GOT3 (cell line): ENCODE measurements around the gene NAA16.
"Not testable (repeated sequence)": the region's sequence is repeated elsewhere in the genome, so short reads cannot be mapped to it uniquely, and the experiment has no call there.

Experiments
- DNase-seq: peaks from one replicate; lab custom pipeline; 2025; ENCODE audit warnings: mixed read lengths; lab: John Stamatoyannopoulos, UW

The NAA16 gene

DNA sequence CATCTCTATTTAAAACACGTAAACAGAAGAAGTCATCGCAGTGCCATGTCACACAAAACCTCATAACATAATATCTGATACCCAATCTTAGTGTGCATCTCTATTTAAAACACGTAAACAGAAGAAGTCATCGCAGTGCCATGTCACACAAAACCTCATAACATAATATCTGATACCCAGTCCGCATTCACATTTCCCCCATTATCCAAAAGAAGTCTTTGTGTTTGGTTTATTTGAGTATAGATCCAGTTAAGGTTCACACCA lies 45.2 kb downstream of the NAA16 start:
- DNase-seq = not testable (repeated sequence)

DNA sequence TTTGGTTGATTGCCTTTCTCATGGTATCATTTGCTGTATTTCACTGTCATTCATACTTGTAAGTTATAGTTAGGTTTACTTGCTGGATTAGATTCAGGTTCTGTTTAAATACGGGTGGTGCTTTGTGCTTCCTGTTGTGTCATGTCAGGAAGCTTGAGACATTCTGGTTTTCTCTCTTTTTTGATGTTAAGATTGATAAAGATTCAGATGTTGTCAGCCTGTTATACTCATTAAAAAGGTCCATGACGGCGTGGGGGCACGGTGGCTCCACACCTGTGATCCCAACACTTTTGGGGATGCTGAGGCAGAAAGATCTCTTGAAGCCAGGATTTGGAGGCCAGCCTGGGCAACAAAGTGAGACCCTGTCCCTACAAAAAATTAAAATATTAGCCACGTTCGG lies 45.7 kb downstream of the NAA16 start:
- DNase-seq = no peak

DNA sequence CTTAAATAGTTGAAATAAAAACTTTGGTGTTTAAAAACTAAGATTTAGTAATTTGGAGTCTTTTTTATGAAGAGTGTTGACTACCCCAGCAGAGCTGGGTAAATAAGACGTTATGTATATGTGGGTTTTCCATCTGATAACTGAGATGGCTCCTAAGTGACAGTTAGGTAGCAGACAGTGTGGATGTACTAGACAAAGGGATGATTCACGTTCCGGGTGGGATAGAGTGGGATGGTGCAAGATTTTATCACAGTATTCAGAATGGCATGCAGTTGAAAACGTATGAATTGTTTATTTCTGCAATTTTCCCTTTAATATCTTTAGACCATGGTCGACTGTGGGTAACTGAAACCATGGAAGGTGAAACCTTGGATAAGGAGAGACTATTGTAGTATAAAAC lies 50.4 kb downstream of the NAA16 start:
- no peak for DNase-seq

DNA sequence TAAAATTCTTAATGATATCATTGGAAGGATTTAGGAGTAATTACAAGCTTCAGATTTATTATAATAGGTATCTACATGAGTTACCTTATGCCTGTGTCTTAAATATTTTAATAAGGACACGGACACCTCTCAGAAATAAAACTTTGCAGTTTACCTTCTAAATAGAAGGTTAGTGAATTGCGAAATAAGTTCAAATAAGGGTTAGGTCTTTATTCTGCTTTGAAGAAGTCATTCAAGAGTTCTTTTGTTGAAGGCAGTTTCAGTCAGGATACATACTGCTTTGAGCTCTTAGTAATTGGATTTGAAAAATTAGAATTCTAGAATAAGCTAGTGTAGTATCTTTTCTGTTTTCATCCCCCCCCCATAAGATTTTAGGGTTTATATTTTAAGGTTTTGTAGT lies 53.0 kb downstream of the NAA16 start:
- DNase-seq = no peak

DNA sequence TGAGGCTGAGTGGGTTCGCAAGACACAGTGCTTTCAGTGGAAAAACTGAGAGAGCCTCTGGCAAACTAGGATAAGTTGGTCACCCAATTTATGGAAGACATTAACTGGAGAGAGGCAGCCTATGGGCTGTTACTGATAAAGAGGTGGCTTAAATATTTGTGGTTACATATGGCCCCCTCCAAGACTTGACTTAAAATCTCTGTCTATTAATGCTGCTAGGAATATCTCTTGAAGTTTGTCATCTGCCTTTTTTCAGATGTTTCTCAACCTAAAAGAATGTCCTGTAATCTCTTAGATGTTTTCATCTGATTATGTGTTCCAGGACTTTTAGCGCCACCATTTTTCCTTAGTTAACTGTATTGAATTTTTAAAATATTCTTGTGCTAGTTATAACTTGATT lies 54.6 kb downstream of the NAA16 start:
- DNase-seq = no peak

DNA sequence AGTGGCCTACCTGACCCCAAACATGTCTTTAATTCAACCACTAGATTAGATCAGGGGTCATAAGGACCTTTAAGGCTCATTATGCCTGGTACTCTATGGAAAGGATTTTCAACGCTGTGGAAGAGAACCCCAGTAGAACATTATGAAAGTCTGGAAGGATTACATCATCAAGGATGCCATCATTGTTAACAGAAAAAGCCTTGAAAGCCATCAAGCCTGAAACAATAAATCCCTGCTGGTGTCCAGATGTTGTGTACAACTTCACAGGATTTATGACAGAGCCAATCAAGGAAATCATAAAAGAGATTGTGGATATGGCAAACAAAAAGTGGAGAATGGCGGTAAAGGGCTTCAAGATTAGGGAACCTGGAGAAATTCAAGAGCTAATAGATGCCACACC lies 59.7 kb downstream of the NAA16 start:
- DNase-seq = no peak

DNA sequence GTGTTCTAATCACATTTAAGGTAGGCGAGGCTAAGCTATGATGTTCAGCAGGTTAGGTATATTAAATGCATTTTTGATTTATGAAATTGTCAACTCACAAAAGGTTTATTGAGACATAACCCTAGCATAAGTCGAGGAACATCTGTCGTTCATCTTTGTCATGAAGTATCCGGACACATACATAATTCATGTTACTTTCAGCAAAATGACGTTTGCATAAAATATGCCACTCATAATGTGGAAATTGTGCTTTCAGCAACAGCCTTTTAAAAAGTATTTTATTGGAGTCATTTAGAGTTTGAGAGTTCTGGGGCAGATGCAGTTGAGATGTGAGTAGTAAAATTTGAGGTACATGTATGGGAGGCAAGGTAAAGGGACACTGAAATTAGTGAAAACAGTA lies 66.4 kb downstream of the NAA16 start:
- DNase-seq = no peak

DNA sequence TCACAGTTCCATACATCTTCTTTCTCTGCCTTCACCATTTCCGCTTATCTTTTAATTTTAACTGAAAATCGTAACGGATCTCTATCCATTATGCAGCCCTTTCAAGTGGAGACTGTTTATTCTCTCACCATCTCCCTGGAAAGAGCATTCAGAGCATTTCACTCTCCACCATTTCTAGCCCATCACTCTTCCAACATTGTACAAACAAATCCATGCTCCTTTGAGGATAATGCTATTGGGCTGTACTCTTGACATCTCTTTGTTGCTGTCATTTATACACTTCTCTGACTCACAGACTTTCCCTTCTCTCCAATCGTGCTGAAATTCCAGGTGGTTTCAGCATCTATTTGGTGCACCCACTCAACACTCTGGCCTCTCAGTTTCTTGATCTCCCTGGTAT lies 71.4 kb downstream of the NAA16 start:
- DNase-seq = no peak

DNA sequence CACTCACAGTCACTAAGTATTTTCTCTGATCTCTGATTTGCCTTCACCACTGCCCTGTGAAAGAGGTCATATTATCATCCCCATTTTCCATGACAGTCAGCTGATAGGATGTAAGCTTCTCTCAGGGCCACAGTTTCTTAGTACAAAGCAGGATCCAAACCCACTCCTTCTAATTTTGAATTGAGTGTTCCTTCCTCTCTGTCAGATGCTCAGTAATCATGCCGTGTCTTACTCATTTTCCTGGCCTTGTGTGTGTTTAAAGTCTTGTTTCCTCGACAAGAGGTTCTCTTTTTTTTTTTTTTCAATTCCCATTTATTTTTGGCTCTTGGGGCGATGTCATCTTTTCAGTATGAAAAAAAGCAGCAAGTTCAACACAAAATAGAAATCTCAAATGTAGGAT lies 72.3 kb downstream of the NAA16 start:
- DNase-seq = no peak

DNA sequence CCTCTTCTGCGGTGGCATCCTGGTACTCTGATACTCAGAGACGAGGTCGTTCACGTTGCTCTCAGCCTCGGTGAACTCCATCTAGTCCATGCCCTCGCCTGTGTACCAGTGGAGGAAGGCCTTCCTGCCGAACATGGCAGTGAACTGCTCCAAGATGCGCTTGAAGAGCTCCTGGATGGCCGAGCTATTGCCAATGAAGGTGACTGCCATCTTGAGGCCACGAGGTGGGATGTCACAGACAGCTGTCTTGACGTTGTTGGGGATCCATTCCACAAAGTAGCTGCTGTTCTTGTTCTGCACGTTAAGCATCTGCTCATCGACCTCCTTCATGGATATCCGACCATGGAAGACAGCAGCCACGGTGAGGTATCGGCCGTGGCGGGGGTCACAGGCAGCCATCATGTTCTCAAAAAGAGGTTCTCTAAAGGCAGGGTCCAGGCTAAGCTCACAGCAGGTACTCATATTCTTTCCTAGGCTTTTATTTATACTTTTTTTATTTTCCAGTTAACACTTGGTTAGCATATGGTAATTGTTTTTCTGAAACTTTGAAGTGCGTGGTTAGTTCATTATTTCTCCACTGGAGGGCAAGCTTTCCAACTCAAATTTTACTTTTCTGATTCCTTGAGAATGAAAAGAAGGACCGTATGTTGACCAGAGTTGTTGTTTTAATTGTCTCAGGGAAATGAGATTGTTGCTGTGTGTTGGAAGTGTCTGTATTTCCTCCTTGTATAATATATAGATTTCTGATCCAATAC lies 73.9 kb downstream of the NAA16 start:
- DNase-seq = no peak

DNA sequence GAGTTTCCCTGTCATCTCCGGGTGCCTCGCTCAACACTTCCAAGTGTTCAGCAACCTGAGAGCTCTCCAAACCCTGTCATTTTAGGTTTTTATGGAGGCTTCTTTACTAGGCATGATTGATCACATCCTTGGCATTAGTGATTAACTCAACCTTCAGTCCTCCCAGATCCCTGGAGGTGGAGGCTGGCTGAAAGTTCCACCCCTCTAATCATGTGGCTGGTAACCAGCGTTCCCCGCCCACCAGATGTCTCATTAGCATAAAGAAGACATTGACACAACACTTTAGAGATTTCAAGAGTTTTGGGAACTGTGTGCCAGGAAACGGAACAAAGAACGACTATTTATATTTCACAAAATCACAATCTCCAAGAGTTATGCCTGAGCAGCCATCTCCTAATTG lies 75.1 kb downstream of the NAA16 start:
- no peak for DNase-seq

DNA sequence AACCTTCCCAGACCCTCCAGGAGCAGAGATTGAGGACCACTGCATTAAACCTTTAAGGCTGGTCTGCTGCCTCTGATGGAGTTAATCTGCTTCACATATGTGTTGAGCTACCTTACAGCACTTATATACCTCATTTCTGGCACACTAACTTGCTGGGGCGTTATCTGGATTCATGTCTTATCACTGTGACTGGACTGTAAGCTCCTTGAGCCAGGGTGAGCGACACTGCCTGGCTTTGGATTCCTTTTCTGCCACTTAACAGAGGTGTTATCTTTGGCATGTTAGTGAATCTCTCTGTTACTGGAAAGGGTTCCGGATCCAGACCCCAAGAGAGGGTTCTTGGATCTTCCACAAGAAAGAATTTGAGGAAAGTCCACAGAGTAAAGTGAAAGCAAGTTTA lies 76.5 kb downstream of the NAA16 start:
- no peak for DNase-seq

DNA sequence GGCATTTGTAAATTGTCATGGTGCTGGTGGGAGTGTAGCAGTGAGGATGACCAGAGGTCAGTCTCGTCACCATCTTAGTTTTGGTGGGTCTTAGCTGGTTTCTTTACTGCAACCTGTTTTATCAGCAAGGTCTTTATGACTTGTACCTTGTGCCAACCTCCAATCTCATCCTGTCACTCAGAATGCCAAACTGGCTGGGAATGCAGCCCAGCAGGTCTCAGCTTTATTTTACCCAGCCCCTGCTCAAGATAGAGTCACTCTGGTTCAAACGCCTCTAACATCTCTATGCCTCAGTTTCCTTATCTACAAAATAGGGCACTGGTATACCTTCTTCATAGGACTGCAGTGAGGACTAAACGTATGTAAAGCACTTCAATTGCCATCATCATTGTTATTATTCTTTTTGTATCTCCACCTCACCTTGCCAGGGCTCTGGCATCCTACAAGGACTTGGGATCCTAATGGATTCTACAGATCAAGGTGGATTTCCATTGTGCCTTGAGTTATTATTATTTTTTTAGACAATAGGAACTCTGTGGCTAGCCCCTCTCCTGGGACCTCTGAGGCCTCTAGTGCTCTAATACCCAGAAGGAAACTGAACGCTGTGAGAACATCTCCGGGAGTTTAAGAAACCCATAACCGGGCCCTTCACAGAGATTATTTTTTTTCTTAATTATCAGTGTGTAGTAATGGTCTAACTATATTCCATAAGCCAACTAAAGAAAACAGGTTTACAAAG lies 77.2 kb downstream of the NAA16 start:
- no peak for DNase-seq

DNA sequence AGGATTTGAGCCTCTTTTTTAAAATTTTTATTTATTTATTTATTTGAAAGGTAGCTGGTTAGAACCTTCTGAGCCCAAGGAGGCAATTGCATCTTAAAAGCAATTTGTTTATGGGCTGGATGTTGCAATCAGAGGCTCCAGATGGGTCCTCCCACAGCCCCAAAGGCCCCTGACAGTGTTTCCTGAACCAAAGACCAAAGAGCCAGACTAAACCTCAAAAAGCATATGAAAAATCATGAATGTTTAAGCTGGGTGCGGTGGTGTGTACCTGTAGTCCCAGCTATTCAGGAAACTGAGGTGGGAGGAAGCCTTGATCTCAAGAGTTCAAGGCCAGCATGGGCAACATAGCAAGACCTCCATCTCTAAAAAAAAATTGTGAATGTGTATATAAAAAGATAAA lies 78.5 kb downstream of the NAA16 start:
- no peak for DNase-seq

DNA sequence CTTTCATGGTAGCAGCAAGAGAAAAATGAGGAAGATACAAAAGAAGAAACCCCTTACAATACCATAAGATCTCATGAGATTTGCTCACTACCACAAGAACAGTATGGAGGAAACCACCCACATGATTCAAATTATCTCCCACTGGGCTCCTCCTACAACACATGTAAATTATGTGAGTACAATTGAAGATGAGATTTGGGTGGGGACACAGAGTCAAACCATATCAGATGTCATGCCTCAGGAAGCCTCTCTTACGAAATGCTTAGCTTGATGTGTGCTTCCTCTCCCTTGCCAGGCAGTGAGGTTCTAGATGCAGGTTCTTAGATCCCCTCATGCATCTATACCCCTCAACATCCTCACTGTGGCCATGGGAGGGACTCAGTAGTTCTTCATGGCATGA lies 83.1 kb downstream of the NAA16 start:
- DNase-seq = no peak

DNA sequence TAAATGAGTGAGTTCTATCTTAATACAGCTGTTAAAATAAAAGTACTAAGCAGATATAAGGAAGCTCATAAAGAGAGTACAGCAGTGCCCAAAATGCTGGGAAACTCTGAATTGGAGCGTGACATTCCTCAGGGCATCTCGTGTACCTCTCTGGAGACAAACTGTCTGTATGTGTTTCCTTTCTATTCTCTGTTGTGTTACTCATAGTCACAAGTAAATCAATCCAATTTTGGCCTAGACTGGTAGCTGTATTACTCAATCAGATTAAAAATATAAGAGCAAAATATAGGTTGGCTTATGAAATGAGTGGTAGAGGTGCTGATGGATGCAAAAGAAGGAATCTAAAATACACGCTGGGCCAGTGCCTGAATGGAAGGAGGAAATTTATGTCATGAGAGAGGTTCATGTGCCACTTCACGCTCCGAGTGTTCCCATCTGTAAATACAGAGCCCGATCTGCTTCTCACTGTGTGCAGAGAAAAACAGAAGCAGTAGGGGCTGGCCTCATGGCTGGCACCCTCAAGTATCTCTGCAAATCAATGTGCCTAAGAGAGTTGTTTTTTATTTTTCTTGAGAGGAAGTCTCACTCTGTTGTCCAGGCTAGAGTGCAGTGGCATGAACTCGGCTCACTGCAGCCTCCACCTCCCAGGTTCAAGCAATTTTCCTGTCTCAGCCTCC lies 87.6 kb downstream of the NAA16 start:
- no peak for DNase-seq

DNA sequence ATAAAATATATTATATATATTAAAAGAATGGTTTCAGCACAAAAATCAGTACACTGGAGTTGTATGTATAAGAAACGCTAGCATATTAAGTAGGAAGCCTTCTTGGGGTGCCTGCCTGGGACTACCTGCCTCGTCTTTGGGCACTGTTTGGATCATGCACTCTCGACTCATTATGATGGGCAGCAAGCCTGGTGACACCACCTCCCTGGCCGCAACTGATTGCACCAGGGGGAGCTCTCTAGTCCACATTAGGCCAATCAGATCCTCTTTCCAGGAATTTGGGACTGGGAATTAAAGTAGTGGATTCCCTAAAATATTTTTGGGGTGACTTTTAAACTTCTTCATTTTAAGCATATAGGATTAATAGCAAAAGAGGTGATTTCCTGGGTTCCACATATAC lies 90.3 kb downstream of the NAA16 start:
- DNase-seq = no peak

DNA sequence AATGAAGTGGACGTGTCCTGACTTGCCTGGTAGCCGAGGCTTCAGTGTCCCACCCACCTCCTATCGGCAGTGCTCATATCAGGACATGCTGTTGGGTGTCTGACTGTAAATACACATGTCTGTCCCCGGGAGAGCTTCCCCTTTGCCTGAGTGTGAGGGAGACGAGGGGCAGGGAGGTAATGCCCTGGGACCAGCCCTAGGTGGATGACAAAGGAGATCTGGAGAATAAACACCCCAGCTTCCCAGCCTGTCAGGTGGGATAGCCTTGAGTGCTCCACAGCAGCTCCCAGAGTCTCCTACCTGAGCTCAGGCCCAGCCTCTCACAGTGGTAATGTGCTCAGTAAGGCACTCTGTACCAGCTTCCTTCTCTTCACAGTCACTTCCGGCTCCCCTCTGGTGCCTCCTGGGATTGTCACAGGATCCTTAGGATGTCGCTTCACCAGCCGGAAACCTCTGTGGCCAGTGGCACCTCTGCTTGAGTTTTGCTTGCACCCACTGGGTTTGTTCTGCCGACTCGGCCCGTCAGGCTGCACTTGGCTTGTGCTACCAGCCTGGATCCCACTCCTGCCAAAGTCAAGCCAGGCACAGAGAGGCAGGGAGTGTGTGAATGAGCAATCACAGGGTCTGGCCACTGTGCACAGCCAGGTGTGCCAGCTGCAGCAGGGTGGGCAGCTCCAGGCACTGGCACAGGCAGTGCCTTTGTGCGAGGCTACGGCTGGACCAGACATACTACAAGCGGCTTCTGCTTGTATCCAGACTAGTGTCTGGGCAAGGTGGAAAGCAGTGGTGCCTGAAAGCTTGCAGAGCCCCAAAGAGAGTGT lies 91.8 kb downstream of the NAA16 start:
- no peak for DNase-seq

DNA sequence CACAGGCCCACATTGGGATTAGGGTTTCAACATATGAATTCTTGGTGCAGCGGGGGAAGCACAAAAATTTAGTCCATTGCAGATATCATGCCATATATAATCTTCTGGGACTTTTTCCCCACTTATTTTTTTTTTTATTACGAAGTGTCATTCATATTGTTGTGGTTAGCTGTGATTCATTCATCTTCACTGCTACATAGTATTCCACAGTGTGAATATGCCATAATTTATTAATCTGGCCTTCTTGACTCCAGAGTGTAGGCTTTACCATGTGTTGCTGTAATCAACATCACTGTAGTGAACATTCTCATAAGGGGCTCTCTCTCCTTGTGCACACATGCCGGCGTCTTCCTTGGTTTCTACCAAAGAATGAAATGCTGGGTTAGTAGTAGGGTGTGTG lies 92.9 kb downstream of the NAA16 start:
- no peak for DNase-seq

DNA sequence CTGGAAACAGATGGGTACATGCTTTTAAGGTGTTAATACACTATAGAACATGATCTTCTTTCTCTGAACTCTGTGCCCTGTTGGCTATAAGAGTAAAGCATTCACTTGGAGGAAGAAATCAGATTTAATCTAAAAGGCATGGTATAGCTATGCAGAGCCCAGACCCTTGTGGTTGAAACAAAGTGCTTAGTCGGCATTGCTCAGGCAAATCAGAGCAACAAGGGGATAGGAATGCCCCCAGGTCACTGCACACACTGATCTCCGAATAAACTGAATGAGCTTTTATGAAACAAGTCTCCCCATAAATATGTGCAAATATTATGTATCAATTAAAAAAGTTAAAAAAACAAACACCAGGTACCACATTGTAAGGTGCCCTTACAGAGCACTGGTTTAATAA lies 94.3 kb downstream of the NAA16 start:
- no peak for DNase-seq

DNA sequence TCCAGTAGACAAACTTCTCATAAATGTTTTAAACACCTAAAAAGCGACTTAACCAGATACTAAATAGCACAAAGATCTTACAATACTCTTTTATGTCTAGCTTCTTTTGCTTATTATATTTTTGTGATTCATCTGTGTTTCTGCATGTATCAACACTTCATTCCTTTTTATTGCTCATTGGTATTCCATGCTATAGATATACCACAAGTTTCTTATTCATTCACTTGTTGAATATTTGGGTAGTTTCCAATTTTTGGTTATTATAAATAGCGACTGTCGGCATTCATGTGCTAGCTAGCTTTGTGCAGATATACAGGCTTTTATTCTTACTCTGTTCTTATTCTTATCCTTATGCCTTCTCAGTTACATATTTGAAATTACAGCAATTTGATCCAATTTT lies 96.3 kb downstream of the NAA16 start:
- DNase-seq = no peak

DNA sequence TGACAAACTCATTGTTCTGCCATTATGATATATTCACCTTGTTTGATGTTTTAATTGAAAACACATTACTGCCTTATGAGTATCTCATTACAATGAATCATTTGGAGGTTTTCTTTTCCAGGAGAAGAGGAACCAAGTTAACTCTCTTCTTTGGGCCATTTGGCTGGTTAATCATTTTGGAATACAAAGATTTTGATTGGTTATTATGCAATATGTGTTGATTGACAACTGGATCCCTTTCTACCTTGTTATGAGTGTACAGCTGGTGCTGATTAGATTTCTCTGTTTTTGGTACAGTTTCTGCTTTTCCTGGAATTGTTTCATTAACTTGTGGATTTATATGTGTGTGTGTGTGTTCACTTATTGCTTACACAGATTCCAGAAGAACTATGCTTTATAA lies 97.1 kb downstream of the NAA16 start:
- no peak for DNase-seq

DNA sequence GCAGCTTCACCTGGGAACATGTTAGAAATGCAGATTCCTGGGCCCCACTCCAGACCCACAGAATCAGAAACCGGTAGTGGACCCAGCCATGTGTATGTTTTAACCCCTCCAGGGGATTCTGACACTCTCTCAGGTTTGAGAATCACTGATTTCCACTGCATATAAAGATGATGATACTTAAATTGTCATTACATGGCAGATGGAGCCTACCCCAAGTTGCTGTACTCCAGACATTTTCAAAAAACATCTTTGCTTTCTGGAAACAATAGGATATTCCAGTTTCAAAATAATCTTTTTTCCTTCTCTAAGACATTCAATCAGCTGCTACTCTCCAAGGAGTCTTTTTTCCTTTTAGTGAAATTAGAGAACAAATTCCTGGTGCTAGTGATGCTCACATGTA lies 97.7 kb downstream of the NAA16 start:
- DNase-seq = no peak
